Measurements from ENCODE around the gene GOLGA1.
"Not testable (repeated sequence)": the region's sequence is repeated elsewhere in the genome, so short reads cannot be mapped to it uniquely, and the experiment has no call there.

GOLGA1 gene

GRCh38 chr9:124838132-124838531 lies 102.8 kb downstream of the GOLGA1 start:
- not testable (repeated sequence) for DNase-seq (ENCODE audit: low spot score)

GRCh38 chr9:124835026-124835557 lies 105.8 kb downstream of the GOLGA1 start:
- DNase-seq (ENCODE audit: low spot score) = peak; percentile 54

GRCh38 chr9:124834591-124834990 lies 106.3 kb downstream of the GOLGA1 start:
- DNase-seq (ENCODE audit: low spot score) = no peak

DNA sequence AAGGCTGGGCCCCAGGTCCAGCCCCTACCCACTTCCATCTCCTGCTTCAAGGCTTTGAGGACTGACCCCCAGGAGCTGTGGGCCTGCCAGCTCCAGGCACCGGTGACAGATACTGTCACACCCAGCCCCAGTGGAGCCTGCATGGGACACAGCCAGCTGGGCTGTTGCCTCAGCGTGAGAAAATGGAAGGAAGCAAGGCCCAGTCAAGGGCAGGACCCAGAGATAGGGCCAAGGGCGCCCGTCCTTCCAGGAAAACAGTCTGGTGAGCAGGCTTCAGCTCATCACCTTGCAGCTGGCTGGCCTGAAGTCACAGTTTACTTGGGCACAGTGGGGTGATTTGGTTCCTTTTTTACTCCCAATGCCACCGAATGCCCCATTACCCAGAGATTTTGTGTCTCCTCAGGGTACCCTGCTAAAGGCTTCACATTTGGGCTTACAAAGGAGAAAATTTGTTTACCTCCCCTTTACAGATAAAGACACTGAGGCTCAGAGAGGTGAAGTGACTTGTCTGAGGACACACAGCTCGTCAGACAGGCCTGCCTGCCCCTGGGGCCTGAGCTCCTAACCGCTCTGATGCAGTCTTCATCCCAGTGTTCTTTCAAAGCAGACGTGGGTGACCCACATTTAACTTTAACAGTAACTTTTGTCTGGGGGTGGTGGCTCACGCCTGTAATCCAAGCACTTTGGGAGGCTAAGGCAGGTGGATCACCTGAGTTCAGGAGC lies 109.1 kb downstream of the GOLGA1 start:
- no peak for DNase-seq (ENCODE audit: low spot score)

GRCh38 chr9:124830593-124830992 lies 110.3 kb downstream of the GOLGA1 start:
- DNase-seq (ENCODE audit: low spot score) = no peak

GRCh38 chr9:124829334-124829669 lies 111.6 kb downstream of the GOLGA1 start:
- DNase-seq (ENCODE audit: low spot score) = no peak

DNA sequence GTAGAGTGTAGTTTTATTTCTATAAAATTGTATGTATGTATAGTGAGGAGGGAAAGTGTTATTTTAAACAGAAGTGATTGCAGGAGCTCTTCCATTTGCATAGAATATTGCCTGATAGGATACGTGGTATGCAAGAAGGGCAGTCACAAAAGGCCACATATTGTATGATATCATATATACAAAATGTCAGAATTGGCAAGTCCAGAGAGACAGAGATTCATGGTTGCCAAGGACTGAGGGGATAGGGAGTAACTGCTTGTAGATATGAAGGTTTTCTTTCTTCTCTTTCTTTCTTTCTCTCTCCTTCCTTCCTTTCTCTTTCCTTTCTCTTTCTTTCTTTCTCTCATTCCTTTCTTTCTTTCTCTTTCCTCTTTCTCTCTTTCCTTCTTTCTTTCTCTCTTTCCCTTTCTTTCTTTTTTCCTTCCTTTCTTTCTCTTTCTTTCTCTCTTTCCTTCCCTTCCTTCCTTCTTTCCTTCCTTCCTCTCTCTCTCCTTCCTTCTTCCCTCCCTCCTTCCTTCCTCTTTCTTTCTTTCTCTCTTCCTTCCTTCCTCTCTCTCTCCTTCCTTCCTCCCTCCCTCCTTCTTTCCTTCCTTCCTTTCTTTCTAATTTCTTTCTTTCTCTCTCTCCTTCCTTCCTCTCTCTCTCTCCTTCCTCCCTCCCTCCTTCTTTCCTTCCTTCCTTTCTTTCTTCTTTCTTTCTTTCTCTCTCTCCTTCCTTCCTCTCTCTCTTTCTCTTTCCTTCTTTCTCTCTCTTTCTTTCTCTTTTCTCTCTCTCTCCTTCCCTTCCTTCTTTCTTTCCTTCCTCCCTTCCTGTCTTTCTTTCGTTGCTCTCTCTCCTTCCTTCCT lies 112.2 kb downstream of the GOLGA1 start:
- DNase-seq (ENCODE audit: low spot score) = no peak

Measured in HuH-7 (cell line).